ENCODE results near the gene COL5A3.
"Not testable (repeated sequence)": the region's sequence is repeated elsewhere in the genome, so short reads cannot be mapped to it uniquely, and the experiment has no call there.

The COL5A3 gene

GRCh38 chr19:10010247-10010691, at the start of gene COL5A3:
TSS of gene COL5A3 (minus strand) at chr19:10010504. CDS start at chr19:10010385, 119 bp downstream.
- DNase-seq: no peak

DNA sequence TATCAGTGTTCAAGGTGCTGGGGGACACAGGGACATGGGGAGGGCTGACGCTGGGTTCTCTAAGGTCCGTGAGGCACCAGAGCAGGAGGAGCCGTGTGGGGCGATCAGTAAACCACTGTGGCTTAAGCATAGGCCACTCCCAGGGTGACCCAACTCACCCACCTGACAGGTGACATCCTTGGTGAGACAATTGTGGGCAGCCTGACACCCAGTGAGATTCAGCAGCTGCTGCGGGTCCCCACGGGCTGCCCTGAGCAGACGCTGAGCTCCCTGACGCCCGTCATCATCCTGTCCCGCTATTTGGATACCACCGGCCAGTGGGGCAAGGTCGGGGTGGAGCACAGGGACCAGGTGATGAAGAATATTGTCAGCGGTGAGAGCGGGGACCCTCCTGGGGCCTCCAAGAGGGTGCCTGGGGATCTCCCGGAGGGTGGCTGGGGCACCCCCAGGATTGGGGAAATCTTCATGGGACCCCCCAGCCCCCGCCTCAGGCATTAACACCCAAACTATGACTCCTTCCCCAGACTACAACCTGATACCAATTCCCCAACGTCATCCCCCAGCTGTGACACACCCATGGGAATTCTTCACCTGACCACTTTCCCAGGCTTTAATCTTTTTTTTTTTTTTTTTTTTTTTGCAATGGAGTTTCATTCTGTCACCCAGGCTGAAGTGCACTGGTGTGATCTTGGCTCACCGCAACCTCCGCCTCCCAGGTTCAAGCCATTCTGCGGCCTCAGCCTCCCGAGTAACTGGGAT, 42.5 kb upstream of the COL5A3 start:
- no peak for DNase-seq

- no peak for DNase-seq
Observed at GRCh38 chr19:10049626-10050025, 39.3 kb upstream of the COL5A3 start.

DNA sequence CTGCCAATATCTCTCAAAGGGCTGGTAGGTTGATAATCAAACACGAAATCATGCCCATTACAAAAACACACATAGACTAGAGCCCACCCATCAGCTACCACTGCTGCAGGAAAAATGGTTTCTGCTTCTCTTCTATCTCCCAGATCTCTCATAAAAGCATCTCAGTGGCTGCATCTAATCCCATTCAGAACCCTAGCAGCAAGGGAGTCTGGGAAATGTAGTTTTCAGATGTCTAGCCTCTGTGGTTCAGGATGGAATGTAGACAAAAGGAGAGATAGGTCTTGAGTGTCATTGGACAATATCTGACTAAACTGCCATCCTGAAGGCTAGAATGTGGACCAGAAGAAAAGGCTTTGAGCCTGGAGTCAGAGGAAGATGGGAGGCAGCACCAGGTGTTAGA, 35.1 kb upstream of the COL5A3 start:
- no peak for DNase-seq

DNA sequence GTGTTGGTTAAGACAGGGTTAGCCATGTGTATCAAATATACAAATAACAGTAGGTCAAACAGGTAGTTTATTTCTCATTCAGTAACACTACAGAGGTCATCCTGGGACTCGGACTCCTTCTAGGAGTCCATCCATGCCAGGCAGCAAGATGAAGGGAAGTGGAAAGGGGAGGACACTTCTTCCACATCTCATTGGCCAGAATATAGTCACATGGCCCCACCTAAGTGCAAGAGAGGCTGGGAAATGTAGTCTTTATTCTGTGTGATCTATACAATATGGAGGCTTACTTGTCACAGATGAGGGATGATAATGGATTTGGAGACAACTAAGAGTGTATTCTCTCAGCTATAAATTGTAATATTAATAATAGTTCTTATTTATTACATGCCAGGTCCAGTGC, 34.1 kb upstream of the COL5A3 start:
- DNase-seq: no peak

- DNase-seq: peak; percentile 50
Observed at GRCh38 chr19:10043286-10043927, 33.1 kb upstream of the COL5A3 start.

GRCh38 chr19:10037809-10038208, 27.5 kb upstream of the COL5A3 start:
- no peak for DNase-seq

DNA sequence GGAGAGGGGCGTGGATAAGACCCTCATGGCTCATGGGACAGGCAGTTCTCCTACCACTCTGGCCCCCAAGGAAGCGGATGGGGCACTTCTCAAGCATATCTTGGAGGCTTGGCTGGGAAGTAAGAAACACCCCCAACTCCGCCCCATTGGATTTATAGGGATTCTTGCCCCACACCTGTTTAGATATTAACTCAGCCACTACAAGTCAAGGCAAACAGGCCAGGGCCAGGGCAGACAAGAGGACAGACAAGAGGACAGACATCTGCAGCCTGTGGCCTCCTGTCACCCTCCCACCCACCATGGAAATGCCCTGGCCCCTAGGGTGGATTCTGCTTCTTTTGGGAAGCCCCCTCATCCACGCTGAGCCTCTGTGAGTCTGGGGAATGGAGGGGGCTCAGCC, 27.1 kb upstream of the COL5A3 start:
- no peak for DNase-seq

- DNase-seq: no peak
Observed at GRCh38 chr19:10036601-10037071, 26.3 kb upstream of the COL5A3 start.

DNA sequence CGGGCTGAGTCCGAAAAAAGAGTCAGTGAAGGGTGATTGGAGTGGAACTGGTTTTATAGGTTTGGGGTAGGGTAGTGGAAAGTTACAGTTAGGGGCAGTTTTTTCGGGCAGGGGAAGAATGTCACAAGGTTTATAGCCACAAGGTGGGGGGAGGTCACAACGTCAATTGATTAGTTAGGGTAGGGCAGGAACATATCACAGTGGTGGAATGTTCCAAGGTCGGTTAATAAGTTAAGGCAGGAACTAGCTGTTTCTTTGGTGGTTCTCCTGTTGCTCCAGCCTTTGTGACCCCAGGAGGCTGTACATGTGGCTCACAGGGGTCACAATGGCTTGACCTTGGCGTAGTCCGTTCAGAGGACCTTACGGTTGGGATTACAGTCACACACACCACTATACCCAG, 23.3 kb upstream of the COL5A3 start:
- DNase-seq: no peak

- peak; percentile 87 for DNase-seq
Observed at GRCh38 chr19:10027158-10027997, 17.1 kb upstream of the COL5A3 start.

- DNase-seq: no peak
Observed at GRCh38 chr19:10026744-10027143, 16.4 kb upstream of the COL5A3 start.

- not testable (repeated sequence) for DNase-seq
Observed at GRCh38 chr19:10023096-10023495, 12.8 kb upstream of the COL5A3 start.

DNA sequence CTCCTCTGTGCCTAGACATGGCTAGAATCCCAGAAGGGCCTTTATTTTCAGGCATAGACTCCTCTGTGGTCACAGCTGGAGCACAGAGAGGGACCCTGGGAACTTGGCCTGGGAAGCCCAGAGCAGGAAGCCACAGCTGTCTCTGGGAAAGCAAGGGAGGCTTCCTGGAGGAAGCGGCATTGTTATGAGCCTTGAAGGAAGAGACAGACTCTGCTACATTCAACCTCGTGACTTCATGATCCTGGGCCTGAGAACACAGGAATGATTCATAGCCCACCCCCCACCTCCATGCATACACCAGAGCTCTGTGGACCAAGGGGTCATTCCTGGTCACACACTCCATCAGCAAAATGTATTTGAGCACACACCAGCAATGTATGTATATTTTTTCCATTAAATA, 11.6 kb upstream of the COL5A3 start:
- DNase-seq: no peak

GRCh38 chr19:10021446-10021845, 11.1 kb upstream of the COL5A3 start:
- DNase-seq: no peak

GRCh38 chr19:10020851-10021250, 10.5 kb upstream of the COL5A3 start:
- DNase-seq: no peak

GRCh38 chr19:10019246-10019645, 8.9 kb upstream of the COL5A3 start:
- DNase-seq: no peak

GRCh38 chr19:10018786-10019185, 8.5 kb upstream of the COL5A3 start:
- DNase-seq: no peak

- no peak for DNase-seq
Observed at GRCh38 chr19:10018263-10018662, 8.0 kb upstream of the COL5A3 start.

GRCh38 chr19:10013834-10014618, 3.7 kb upstream of the COL5A3 start:
- DNase-seq: no peak

DNA sequence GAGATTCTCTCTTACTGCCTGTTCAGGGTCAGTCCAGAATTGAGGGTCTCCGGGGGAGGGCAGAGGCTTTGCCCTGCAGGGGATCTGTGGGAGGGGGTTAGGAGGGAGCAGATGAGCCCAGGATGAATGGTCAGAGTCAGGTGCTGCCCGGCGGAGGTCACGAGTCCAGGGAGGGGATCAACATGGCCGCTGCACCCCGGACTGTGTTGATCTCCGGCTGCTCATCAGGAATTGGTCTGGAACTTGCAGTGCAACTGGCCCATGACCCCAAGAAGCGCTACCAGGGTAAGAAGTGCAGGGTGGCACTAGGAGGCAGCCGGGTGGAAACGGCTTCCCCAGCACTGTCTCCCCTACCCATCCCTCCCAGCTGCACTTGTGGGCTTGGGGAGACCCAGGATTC, 3.0 kb upstream of the COL5A3 start, which contains the start of gene RDH8:
RDH8 (plus strand) TSS at position 168 of the 400 bp plus-strand sequence; CDS start at position 183, 15 bp downstream.
- no peak for DNase-seq

DNA sequence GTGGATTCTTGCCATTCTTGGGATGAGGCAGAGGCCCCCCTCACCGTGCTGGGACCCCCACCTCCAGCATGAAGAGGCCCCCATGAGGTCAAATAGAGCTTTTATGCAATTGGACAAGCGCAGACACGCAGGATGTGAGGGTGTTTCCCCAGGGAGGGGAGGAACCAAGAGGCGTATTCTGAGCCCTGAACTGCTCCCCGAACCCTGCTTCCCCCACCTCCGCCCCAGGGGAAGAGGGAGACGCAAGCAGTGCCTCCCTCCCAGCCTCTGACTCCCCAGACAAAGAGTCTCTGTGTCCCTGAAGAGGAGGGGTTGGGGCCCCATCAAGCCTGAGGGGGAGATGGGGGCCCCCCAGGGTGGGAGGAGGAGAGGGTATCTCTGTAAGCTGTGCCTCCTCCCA, 1.7 kb upstream of the COL5A3 start:
- no peak for DNase-seq

DNA sequence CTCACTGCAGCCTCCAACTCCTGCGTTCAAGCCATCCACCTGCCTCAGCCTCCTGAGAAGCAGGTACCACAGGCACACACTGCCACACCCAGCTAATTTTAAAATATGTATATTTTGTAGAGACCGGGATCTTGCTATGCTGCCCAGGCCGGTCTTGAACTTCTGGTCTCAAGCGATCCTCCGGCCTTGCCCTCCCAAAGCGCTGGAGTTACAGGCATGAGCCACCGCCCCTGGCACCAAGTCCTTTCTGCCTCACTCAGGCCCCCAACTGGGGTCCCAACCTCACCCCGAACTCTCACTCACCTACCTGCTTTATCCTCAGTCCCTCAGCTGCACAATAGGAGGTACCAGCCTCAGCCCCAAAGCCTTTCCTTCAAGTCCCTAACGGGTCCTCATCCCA, 635 bp upstream of the COL5A3 start:
- DNase-seq: no peak

Measured in NCI-H2171 (cell line).